Activated gamma-delta T cell treated with anti-CD3 and anti-CD28 coated beads, Interleukin-2, amount 50 U/mL, for 16 hours (primary cell): ENCODE data around the gene ABR.

Source experiments
- DNase-seq: peaks from one replicate; pipeline ENCODE4 v3.0.0-alpha.2; 2020; ENCODE audit warnings: low read depth

ABR gene

GRCh38 chr17:1030684-1031532, 148.9 kb downstream of the ABR start:
- DNase-seq = no peak

GRCh38 chr17:1029922-1030644, 149.7 kb downstream of the ABR start:
- DNase-seq = no peak

- no peak for DNase-seq
Observed at GRCh38 chr17:1029196-1029921, 150.4 kb downstream of the ABR start.

DNA sequence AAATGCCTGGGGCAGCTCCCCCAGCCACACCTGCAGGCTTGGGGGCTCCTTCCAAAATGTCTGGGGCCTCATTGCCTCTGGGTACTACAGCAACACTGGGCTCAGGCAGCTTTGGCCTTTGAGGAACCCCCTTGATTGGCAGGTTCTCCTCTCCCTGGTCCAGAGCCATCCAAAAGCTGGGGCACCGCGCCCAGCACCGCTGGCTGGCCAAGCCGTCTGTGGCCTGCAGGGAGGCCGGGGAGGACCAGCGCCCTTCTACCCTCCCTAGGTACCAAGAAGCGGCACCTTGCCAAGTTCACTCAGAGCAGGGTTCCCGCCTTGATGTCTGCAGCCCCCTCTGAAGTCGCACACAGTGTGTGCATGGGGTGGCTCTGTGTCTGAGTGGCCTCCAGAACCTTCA, 152.7 kb downstream of the ABR start:
- no peak for DNase-seq

GRCh38 chr17:1026599-1026975, 153.2 kb downstream of the ABR start:
- DNase-seq = no peak

DNA sequence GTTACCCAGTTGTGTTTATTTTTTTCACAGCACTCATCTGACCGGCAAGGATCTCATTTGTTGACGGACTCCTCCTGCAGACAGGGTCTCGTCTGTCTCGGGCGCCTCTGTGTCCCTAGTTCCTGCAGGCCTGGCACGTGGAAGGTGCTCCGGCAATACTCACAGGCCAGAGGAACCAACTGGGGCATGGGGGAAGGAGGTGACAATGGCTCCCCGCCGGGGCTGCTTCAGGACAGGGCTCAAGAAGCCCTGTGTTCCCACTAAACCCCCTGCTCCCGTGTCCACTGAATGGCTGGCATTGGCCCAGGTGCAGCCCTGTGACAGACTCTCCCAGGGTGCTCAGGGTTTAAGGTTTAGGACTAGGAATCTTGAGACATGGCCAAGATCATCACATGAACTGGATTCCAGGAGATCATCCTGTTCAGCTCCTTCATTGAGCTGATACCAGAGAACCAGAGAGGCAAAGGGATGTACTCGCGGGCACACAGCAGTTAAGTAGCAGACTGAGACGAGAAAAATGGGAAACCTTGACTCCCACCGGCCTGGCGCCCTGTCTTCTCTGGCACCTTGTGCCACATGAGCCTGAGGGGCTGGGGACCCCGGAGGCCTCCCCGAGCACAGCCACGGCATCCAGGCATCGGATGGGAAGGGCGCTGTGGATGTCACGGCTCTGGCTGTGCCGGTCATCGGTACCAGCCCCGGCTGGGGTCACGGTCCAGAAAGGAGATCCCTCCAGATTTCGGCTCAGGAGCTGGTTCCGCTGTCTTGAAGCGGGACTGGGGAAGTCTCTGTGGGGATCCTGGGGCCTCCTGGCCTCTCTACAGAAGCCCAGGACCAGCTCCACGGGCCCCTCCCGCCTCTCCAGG, 153.8 kb downstream of the ABR start:
- DNase-seq = no peak

DNA sequence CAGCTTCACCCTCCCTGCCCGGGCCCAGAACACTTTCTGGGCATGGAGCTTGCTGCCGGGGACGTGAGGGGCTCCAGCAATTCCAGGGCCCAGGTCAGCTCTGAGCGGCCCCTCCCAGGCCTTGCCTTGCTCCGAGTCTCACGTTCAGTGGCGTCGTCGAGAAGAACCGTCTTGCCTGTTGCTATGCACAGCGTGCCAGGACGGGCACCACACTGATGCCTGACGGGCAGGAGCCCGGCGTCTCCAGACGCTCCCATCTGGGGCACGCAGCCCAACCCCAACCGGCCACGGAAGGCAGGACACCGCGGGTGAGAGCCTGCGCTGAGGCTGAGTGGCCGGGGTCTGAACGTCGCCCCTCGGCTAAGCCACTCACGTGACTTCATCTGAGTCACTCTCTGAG, 155.7 kb downstream of the ABR start:
- DNase-seq = no peak

DNA sequence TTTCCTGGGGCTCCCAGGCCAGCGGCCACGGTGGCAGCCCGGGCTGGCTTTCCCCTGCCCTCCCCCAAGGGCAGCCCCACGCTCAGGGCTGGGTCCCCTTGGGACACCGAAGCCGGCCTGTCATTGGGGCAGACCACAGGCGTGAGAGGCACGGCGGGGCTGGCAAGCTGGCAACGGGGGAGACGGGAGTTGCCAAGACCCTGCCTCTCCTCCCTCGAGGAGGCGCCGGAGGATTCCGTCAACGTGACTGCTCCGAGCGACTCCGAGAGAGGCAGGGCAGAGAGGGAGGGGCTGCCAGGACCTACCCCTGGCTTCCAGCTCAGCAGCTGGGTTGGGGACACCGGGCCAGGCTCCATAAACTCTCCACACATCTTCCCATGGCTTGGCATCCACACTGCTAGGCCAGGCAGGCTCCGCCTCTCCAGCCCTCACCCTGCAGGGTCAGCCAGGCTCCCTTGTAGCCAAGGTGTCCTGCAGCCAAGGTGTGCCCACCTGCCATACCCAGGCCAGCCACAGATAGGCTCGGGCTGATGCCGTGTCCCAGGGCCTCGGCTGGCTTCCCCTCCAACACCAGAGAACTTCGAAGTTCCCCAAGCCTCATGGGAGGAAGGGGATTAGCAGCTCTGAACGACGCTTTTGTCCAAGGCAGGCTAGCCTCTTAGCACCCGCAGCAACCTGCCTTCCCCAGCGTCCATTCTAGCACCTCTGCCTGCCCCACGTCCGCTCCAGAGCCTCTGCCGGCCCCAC, 157.3 kb downstream of the ABR start:
- no peak for DNase-seq

DNA sequence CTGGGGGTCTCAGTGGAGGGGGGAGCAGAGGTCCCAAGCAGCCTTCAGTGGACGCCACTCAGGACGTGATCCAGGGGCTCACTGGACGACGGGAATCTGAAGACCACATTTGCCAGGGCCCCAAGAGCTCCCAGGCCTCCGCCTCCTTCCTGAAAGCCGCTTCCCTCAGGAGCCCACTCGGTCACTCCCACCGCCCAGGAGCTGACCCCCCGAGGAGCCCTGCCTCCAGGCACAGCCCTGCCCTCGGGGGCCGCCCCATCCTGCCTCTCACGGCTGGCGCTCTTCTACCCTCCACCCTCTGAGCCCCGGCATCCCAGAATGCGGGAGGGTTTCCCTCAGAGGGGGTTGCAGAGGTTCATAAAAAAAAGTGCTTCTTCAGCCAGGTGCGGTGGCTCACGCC, 158.6 kb downstream of the ABR start:
- no peak for DNase-seq

- no peak for DNase-seq
Observed at GRCh38 chr17:1019451-1019850, 160.3 kb downstream of the ABR start.

DNA sequence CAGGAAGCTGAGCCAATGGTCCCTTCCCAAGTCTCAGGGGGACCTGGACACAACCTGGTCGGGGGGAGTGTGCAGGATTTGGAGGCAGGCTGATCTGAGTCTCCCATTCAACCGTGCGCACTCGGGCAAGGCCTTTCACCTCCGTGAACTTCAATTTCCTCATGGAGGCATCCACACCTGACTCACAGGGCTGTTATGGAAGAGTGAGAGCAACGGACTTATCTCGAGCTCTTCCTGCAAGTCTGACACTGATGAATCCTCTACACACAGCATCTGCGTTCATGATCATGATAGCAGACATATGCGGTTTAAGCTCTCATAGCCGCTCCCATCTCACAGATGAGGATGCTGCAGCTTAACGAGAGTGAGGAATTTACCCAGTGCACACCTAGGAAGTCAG, 161.2 kb downstream of the ABR start:
- DNase-seq = no peak

DNA sequence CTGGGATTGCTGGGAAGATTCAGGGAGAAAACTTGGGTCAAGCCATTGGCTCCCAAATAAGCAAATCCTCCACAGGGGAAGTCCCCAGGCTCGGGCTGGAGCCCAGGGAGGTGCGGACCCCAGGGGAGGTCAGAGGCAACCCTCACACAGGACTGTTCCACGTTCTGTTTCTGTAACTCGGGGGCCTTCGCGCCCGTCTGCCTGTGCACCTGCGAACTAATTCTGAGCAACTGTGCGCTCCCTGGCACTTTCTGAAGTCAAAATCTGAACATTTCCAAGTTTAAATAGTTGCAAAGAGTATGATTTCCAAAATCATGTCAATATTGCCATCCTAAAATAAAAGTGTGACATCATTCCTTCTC, 166.1 kb downstream of the ABR start:
- no peak for DNase-seq

DNA sequence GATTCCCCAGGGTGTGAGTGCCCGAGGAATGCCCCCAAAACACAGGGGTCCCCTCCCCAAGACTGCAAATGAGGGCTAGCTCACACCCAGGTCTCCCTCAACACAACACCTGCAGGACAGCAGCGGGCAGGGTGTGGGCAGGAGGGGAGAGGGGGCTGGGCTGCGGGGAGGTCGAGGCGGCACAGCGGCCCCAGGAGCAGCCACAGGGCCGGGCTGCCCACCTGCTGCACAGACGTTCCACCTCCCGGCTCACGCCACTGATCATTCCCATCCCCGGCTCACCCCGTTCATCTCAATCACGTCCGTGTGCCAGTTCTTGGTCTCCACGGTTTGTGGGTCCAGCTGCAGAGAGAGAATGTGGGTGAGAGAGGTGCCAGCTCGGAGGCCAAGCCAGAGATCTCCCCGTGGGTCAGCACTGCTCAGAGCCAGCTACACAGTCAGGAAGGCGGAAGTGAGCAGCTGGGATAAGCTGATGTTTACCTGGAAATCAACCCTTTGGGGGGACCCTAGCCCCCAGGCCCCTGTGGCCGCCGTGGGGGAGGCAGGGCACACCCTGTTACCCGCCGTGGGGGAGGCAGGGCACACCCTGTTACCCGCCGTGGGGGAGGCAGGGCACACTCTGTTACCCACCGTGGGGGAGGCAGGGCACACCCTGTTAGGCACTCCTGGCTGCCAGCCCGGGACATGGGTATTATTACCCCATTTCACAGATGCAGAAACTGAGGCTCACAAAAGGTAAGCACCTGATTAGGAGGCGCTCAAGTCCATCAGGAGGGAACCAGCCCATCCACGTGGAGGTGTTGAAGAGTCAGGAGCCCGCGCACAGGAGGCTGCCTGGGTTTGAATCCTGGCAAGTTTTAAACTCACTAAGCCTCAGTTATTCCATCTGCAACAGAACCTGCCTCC, 166.7 kb downstream of the ABR start:
- no peak for DNase-seq

- no peak for DNase-seq
Observed at GRCh38 chr17:1011760-1012735, 167.7 kb downstream of the ABR start.

- no peak for DNase-seq
Observed at GRCh38 chr17:1011138-1011537, 168.6 kb downstream of the ABR start.

GRCh38 chr17:1010586-1010985, 169.2 kb downstream of the ABR start:
- no peak for DNase-seq

DNA sequence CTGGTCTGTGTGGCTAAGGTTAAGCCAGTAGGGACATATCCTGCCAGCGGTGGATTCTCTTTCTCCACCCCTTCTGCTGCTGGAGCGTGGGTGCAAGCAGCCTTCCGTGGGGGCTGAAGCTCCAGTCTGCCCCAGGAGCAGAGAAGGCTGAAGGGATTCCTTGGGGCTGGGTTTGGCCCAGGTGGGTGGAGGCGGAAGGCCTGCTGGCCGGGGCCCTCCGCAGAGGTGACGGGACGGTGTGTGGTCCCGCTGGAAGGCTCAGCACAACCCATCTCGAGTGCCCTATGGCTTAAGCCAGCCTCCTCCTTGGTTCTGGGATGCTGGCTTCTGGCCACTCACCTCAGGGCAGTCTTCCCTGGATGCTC, 169.7 kb downstream of the ABR start:
- DNase-seq = no peak

DNA sequence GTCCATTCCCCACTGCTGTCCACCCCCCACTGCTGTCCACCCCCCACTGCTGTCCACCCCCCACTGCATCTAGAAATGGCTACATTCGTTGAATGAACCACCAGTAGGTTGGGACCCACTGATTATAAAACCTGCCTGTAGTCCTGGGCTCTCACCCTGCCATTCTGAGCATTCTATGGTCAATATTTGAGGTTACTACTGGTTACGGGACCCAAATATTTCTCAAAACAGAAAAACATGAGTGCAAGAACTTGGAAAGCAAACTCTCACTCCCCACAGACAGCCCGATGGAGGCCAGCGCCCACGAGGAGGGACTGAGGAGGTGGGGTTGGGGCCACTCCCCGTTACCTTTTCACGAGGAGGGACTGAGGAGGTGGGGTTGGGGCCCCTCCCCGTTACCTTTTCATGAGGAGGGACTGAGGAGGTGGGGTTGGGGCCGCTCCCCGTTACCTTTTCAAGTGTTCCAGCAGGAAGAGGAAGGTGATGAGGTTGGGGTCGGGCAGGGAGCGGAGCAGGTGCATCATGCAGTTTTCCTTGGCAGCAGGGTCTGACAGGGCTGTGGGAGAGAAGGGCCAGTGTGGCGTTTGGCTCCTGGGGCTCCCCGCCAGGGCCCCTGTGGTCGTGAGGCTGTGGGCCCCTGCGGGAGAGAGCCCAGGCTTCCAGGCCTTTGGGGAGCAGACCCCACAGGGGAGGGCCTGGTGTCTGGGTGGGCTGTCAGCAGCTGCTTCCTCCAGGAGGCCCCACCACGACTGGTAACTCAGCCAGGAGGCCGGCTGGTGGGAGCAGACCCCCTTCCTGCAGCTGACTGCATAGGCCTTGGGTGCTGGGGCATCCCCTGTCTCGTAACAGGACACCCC, 170.3 kb downstream of the ABR start:
- DNase-seq = no peak
